IPS-18c (cell line): ENCODE measurements around the gene HMBS.
"Not testable (repeated sequence)": the region's sequence is repeated elsewhere in the genome, so short reads cannot be mapped to it uniquely, and the experiment has no call there.

Source experiments
- H3K4me3 ChIP-seq: 2 replicates; pipeline ENCODE4 v1.7.0; 2013; ENCODE audit warnings: low read depth, mild to moderate bottlenecking, low read length, moderate library complexity; ENCODE audit not compliant: insufficient read depth
- H3K9me3 ChIP-seq: one replicate; pipeline ENCODE4 v1.6.1; 2013; ENCODE audit warnings: mild to moderate bottlenecking, low read length, moderate library complexity; ENCODE audit not compliant: control insufficient read depth, insufficient read depth

The HMBS gene

DNA sequence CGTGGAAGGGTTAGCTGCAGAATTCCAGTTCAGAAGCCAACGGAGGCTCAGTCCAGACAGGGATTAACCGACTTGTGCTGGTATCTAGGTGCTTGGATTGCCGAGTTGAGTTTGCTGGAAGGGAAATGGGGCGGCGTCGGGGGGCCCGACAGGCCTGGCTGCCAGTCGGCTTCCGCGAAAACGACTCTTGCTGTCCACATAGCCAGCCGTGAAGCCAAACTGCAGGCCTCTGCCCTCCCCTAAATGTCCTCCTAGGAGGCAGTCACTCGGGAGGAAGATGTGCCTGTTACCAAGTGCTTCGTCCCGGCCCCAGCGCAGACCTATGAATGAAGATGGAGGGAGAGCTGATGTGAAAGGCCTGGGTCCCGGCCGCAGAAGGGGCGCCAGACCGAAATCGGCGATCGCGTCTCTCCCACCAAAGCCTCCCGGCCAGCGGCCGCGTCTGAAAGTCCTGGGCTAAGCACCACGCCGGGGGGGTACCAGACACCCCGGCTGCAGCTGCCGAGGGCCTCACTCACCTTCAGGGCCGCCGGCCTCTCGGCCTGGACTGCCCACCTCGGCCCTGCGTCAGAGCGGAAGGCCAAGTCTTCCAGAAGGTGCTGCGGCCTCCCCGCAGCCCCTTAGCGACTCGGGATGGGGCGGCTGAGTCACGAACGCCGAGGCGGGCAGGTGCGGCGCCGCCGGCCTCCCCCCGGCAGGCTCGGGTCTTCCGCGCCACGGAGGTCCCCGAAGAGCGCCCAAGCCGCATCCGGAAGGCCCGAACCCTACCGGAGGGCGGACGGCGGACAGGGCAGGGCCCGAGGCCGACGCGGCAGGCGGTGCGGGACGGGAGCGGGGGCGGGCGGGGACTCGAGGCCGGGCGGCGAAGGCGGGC, 9.5 kb downstream of the HMBS start:
- H3K9me3 ChIP-seq: no peaks in the 10 kb centered on the region
- H3K4me3 ChIP-seq: peak overlapping the region; percentile 91

DNA sequence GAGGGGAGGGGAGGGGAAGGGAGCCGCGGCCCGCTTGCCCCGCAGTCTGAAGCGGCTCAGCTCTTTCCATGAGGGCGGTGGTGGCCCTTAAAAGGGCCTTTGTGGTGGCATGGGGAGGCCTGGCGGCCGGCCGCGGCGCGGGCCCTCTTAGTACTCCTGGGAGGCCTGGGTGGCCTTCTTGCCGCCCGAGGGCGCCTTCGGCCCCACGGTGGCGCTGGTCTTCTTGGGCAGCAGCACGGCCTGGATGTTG, 10.1 kb downstream of the HMBS start:
- H3K4me3 ChIP-seq: peak overlapping the region; percentile 91
- H3K9me3 ChIP-seq: no peaks in the 10 kb centered on the region

DNA sequence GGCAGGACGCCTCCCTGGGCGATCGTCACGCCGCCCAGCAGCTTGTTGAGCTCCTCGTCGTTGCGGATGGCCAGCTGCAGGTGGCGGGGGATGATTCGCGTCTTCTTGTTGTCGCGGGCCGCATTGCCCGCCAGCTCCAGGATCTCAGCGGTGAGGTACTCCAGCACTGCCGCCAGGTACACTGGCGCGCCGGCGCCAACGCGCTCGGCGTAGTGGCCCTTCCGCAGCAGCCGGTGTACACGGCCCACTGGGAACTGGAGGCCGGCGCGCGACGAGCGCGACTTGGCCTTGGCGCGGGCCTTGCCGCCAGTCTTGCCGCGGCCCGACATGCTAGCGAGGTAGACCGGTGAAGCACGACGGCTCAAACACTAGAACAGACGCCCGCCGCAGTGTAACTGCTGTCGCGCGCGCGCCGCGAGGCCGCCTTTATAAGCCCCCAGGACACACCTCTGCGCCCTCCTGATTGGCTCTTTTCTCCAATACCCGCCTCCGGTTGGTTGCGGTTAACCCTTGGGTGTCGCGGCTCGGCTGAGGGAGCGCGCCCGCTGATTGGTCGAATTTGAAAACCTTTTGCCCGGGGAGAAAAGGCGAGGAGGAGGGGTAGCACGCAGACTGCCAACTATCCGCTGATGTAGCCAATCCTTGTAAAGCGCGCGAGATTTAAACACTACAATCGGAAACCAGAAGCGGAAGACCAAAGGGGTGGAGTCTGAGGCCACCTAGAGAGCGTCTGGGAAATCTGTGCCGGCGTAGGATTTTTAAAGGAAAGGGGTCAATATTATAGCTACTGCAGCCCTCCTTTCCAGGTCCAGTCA, 10.6 kb downstream of the HMBS start:
- Histone ChIP-seq H3K4me3 (peak overlapping the region; percentile 91), H3K9me3 (no peaks in the 10 kb centered on the region)

DNA sequence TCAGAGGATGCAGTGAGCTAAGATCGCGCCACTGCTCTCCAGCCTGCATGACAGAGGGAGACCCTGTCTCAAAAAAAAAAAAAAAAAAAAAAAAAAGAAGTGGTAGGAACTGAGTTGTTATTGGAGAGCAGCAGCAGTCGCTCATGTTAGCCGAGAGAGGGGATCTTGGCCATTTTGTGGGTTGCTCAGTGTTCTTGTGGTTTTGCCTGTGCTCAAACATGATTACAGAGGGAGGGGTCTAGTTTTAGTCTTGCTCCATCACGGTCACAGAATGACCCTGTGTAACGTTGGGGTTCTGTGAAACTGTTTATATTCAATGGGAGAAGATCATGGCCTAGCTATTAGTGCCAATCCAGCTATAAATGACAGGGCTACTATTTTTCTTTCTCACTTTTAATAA, 15.0 kb downstream of the HMBS start:
- H3K4me3 ChIP-seq: no peak overlapping the region

DNA sequence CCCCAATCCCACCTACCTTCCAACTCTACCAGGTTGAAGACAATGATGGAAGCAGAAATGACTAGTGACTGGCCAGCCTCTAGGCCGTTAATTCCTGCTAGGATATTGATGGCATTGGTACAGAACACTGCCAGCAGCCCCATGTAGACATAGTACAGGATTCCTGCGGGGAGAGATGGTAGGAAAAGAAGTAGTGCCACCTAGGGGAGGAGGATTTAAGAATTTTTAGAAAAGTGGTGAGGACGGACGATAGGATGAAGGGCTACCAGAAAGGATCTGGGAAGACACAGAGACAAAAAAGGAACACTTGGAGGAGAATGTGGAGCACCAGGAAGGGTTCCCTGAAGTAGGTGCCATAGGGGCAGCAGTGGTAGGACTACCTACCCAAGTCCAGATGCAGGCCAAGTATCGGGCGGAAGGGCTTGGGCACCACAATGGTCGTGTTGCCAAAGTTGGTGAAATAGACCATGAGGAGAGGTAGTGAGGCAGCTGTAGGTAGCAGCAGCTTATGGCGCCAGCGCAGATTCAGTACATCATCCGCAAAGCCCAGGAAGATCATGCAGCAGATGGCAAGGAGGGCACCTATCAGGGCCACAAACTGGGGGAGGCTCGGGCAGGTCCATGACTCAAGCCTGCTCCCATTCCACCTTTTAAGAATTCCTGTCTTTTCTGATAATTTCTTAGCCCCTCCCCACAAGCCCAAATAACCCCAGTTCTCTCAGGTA, 15.7 kb downstream of the HMBS start:
- Histone ChIP-seq H3K9me3 (no peaks in the 10 kb centered on the region), H3K4me3 (peak overlapping the region; percentile 92)

More for the DNA sequence above, 15.0 kb downstream of the HMBS start:
- no peaks in the 10 kb centered on the region for H3K9me3 ChIP-seq

DNA sequence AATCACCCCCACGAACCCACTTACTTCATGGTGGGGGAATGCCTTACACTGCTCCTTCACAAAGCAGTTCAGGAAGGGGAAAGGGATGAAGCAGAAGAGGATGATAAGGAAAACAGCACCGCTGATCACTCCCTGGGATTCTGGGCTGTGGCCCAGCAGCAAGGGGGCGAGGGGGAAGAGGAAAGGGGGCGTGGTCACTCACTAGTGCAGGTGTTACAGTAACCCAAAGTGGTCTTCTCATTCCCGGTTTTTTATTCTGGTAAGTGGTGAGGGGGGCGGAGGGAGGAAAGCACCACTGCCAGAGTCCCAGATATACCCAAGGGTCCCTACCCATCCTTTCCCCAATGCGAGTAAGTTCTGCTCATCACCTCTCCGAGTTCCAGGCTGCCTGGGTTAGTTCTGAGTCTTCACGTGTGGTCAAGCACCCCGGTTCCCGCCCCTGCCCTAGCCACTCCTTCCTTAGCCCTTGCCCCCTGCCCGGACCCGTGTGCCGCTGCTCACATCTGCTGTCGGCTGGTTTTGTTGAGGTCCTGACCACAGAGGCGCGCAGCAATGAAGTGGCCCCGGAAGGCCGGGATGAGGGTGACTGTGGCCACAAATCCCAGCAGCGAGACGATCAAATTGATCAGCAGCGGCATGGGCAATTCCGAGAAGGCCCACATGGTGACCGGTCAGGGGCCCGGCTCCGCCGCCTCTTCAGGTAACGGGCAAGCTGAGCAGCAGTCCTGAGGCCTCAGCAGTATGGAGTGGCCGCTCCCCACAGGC, 16.5 kb downstream of the HMBS start:
- Histone ChIP-seq H3K9me3 (no peaks in the 10 kb centered on the region), H3K4me3 (peak overlapping the region; percentile 92)

DNA sequence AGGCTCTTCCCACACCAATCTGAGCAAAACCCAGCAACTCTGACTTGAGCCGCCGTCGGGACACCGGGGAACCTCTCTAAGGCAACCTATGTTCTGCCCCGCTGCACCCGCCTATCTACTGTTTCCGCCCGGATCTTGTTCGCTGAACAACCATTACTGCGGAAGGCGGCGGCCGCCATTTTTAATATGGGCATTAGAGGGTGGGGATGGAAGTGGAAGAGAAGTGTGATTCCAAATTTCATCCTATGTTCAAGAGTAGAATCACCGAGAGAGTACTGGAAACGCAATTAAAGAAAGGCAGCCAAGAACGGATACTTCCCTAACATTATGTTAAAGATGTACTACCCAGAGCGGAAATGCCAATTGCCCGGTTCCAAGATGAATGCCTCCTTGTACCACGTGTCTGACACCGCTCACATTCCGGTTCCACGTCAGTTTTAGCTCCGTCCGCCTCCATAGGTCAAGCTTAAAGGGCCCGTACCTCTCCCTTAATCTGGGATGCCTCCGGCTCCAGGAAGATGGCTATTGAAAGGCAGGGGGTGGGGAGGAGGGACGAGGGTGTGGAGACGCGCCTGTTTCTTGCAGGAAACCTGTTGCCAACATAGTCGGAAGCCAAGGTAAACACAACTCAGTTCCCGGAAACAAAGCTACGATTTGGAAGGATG, 17.2 kb downstream of the HMBS start, which contains the start of gene DPAGT1:
Gene DPAGT1 (minus strand): TSS at position 95 of the 665 bp plus-strand sequence. CDS start 198 bp downstream, outside the sequence.
- H3K9me3 ChIP-seq: no peaks in the 10 kb centered on the region

DNA sequence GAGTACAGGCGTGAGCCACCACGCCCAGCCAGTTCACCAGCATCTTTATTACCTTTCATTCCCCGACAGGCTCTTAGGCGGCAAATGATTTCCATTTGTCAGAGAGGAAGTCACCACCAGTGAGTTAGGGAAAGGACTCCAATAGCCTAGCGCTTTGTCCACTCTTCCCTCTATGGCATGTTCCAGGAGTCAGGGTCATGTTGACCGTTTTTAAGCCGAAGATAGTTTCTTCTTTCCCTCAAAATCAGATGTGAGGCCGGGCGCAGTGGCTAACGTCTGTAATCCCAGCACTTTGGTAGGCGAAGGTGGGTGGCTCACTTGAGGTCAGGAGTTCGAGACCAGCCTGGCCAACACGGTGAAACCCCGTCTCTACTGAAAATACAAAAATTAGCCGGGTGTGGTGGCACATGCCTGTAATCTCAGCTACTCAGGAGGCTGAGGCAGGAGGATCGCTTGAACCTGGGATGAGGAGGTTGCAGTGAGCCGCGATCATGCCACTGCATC, 18.5 kb downstream of the HMBS start:
- H3K9me3 ChIP-seq, H3K4me3 ChIP-seq: not testable (repeated sequence)

More for the DNA sequence above, 17.2 kb downstream of the HMBS start, which contains the start of gene DPAGT1:
- H3K4me3 ChIP-seq: peak within 1 kb of the TSS; percentile 92

DNA sequence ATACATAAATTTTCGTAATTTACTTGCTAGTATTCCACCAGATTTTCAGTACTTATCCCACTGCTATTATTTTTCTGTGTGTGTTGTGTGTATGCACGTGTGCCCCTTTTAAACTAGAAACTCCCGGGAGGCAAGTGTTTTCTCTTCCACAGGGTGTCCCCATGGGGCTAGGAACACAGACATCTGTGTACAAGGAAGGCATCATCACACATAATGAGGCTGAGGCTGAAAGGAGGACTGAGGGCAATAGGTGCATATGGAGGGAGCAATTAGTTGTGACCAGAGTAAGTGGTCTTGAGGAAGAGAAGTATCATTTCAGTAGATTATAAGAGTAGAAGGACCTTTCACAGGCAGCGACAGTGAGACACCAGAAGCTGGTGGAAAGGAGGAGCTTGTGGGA, 19.1 kb downstream of the HMBS start:
- Histone ChIP-seq H3K4me3 (no peak overlapping the region), H3K9me3 (no peaks in the 10 kb centered on the region)

DNA sequence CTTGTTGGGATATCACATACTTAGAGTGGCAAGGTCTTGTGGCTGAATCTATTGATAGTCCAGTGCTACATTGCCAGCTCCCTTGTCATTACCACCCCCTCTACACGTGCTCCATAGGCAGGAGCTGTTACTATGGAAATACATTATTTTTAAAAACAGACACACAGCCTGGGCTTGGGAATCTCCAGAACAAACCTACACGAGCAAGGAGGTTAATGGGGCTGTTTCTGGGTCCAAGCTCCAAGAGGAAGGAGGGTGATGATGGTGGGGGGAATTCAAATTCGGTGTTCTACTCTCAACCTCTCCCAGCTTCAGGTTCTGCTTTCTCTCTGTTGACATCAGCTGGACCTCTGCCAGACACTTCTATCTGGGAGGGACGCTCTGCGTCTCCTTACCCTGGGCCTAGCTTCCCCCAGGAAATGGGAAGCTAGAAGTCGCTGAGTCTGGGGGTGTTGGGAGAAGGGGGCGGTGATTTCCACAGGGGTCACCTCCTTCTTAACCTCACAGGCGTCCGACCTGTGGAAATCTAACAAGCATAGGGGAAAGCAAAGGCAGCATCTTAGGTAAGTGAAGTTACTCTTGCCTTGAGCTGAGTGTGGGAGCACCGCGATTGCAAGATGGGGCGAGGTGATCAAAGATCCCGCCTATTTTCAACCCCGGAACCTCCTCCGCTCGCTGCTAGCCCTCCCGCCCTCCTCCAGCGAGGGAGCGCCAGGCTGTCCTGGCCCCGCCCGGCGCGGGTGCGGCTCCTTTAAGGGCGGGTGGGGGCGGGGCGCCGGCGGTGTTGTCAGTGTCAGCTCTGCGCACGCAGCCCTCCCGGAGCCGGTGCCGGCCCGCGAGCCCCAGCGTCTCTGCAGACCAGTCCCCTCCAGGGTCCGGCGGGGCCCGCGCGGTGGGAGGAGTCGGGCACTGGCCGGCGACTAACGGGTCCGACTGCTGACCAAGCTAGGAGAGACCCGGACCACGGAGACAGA, 22.2 kb downstream of the HMBS start, which contains the start of gene C2CD2L:
Gene C2CD2L (plus strand): TSS at position 781 of the 974 bp plus-strand sequence. CDS start 398 bp downstream, outside the sequence.
- peak within 1 kb of the TSS; percentile 91 for H3K4me3 ChIP-seq
- H3K9me3 ChIP-seq: no peaks in the 10 kb centered on the region

DNA sequence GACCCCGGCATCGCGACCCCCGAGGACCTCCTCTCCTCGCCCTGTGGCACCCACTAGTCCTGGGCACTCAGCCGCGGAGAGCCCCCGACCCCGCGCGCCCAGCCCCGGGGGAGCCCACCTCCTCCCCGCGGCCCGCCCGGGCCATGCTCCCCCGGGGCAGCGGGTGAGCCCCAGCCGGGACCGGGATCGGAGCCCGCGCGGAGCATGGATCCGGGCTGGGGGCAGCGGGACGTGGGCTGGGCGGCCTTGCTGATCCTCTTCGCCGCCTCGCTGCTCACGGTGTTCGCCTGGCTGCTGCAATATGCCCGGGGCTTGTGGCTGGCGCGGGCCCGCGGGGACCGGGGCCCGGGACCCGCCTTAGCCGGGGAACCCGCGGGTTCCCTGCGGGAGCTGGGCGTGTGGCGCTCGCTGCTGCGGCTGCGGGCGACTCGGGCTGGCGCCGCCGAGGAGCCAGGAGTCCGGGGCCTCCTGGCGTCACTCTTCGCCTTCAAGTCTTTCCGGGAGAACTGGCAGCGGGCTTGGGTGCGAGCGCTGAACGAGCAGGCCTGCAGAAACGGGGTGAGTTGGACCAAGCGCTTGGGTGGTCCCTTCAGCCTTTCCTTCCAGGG, 23.0 kb downstream of the HMBS start:
- Histone ChIP-seq H3K9me3 (no peaks in the 10 kb centered on the region), H3K4me3 (peak overlapping the region; percentile 91)

DNA sequence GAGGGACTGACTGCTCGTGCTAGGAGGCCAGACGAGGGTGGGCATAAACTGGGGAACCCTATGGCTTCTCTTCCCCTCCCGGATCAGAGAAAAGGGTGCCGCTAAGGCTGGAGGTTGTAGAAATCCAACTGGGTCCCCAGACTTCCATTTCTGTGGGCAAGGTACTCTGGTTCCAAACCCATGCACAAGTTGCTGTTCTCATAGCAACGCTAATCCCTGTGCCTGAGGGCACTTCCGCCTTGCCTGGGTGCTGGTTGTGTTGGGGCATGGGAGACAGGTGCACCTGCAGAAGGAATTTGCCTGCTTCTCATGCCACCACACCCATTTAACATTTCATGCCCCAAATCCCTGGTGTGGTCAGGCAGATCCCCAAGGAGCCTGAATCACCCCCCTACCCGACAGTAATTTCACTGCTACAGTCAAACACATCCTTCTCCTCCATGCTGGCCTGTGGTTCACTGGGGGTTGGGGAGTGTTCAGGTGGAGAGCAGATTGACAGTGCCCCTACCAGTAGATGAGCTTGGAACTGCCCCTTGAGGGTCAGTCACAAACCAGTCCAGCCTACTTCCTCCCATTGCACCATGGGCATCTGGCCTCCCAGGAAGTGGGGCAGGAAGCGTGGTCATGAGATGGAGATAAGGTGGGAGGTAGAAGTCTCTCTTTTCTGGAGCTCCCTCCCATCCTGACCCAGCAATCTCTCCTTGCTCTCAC, 23.6 kb downstream of the HMBS start:
- Histone ChIP-seq H3K4me3 (peak overlapping the region; percentile 91), H3K9me3 (no peaks in the 10 kb centered on the region)

DNA sequence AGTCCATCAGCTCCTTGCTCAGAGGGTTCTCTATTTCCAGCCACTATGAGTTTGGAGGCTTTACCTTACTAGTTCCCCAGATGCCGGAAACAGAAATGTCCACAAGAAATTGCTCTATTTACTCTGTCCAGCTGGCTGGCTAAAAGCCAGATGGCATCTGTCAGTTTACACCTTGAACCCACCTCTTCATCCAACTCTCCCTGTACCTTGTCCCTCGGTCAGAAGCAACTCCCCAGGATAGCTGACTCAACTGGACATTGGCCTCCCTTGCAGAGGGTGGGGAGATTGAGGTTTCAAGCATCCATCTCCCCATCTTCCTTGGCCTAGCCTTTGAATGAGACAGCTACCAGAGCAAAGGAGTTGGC, 24.2 kb downstream of the HMBS start:
- peak overlapping the region; percentile 91; the same call in 1 of the 2 replicates for H3K4me3 ChIP-seq
- no peaks in the 10 kb centered on the region for H3K9me3 ChIP-seq

DNA sequence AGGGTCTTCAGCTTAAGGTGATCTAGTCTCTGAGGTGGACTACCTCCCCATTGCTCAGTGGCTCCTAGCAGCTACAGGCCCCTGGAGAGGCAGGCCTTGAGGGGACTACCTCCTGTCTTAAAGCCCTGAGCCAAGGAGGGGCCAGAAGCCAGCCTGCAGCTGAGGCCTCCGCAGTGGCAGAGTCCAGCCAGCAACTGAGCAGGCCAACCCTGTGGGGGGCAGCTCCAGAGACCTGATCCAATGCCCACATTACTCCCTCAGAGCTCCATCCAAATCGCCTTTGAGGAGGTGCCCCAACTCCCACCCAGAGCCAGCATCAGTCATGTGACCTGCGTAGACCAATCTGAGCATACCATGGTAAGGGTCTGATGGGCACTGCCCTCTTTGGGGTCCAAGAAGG, 25.2 kb downstream of the HMBS start:
- Histone ChIP-seq H3K9me3 (no peaks in the 10 kb centered on the region), H3K4me3 (no peak overlapping the region)
